Measurements from ENCODE around the gene FNDC11.
"Not testable (repeated sequence)": the region's sequence is repeated elsewhere in the genome, so short reads cannot be mapped to it uniquely, and the experiment has no call there.

The FNDC11 gene

DNA sequence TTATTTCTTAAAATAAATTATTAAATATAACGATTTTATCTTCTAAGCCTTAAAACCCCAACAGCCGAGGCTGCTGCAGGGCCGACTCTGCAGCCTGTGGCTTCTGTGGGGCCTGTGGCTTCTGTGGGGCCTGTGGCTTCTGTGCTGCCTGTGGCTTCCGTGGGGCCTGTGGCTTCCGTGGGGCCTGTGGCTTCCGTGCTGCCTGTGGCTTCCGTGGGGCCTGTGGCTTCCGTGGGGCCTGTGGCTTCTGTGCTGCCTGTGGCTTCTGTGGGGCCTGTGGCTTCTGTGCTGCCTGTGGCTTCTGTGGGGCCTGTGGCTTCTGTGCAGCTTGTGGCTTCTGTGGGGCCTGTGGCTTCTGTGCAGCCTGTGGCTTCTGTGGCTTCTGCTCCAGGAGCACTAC, 47.7 kb downstream of the FNDC11 start:
- DNase-seq = not testable (repeated sequence)

DNA sequence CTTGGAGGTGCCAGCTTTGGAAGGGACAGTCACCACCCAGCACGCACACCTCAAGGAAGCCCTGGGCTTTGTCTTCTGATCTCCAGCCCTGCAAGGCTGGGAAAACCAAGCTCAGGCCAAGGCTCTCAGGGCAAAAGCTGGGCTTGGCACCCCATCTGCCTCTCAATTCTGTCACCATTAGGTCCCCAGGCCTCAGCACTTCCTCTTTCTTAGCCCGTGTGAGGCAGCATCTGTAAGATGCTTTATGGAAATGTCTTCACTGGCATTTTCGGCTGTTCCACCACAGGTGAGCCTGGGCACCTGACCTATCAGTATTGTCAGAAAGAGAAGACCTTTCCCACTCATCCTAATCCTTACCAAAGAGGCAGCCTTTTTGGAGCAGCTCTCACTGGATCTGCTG, 48.4 kb downstream of the FNDC11 start:
- DNase-seq = no peak

Measured in NCI-H1092 treated with DMSO at 0.1 percent for 48 hours (cell line).